Measurements from ENCODE around the gene BLID. TPM values are rescaled to one million over a fixed set of nuclear protein-coding genes. Genes with fewer than 3 reads are reported as not detected.

Gene BLID
- total RNA-seq, 1 experiment from 2014 or later: not detected

GRCh38 chr11:122093731-122094275 is 22.2 kb downstream of the BLID start:
- no peak overlapping the region for H3K4me2 ChIP-seq (ENCODE audit: insufficient read depth, insufficient read length, low read length)
- H3K27me3 Mint-ChIP-seq (ENCODE audit: low read depth): peaks cover 3% of the 10 kb centered on the region; the same call in 1 of the 2 replicates
- WGBS (ENCODE audit: extremely low coverage, insufficient read length, low lambda C conversion rate): no CpG with 5 or more reads among the region's 5 CpGs
- H3K79me2 ChIP-seq (ENCODE audit: insufficient read depth, low read length): no peaks in the 10 kb centered on the region
- no peak overlapping the region for H2AFZ ChIP-seq (ENCODE audit: low read length)
- no peak overlapping the region for H2BK20ac ChIP-seq (ENCODE audit: low read depth, low read length, poor library complexity, severe bottlenecking)
- H2BK5ac ChIP-seq (ENCODE audit: insufficient read length, low read length): no peak overlapping the region
- H3K23me2 ChIP-seq (ENCODE audit: insufficient read length, low read depth, low read length, poor library complexity, severe bottlenecking): no peaks in the 10 kb centered on the region
- H3K36me3 Mint-ChIP-seq (ENCODE audit: insufficient read depth in 1 of 3, low read depth in 3 of 3): no peaks in the 10 kb centered on the region
- no peaks in the 10 kb centered on the region for H3K27me3 ChIP-seq (ENCODE audit: insufficient read depth, low read length)
- no peak overlapping the region for H2BK15ac ChIP-seq (ENCODE audit: low read depth, low read length)
- H3K18ac ChIP-seq (ENCODE audit: insufficient read length, low read depth, low read length): no peak overlapping the region
- H3K14ac ChIP-seq (ENCODE audit: insufficient read depth, low read length): no peak overlapping the region
- H3K9me3 ChIP-seq (ENCODE audit: control insufficient read depth, low read depth, low read length): no peaks in the 10 kb centered on the region
- no peak overlapping the region for H4K91ac ChIP-seq (ENCODE audit: insufficient read length, low read depth, low read length)
- H4K5ac ChIP-seq (ENCODE audit: insufficient read length, low read depth, low read length): no peak overlapping the region
- H3K4me3 Mint-ChIP-seq: no peak overlapping the region
- H3K9ac ChIP-seq (ENCODE audit: extremely low read depth, insufficient read length, low read length): no peak overlapping the region
- DNase-seq: no peak
- H4K8ac ChIP-seq (replicated peaks; ENCODE audit: insufficient read length, low read depth, low read length): no peak overlapping the region
- no peak overlapping the region for H2AK5ac ChIP-seq (ENCODE audit: insufficient read length, low read length)
- no peaks in the 10 kb centered on the region for H4K20me1 ChIP-seq (ENCODE audit: control insufficient read depth, insufficient read depth, insufficient read length)
- no peaks in the 10 kb centered on the region for H3K79me1 ChIP-seq (ENCODE audit: insufficient read depth, low read depth, low read length, poor library complexity, severe bottlenecking)
- H3K27ac ChIP-seq (ENCODE audit: insufficient read length, low read depth, low read length): no peak overlapping the region
- no peak overlapping the region for H3K56ac ChIP-seq (ENCODE audit: insufficient read length, low read depth, low read length)
- peaks cover 21 to 24% of the 10 kb centered on the region in 2 experiments for H3K4me1 Mint-ChIP-seq
- no peak for TF ChIP-seq CTCF (conservative IDR thresholded peaks at IDR 0.05)
- H3K4me1 ChIP-seq (ENCODE audit: insufficient read depth, low read length): peaks cover 2% of the 10 kb centered on the region; the same call in 1 of the 2 replicates
- no peaks in the 10 kb centered on the region for H3K9me3 Mint-ChIP-seq
- no peak overlapping the region for H2BK12ac ChIP-seq (ENCODE audit: insufficient read length, low read depth, low read length)
- H3K4ac ChIP-seq (ENCODE audit: low read depth, low read length): no peak overlapping the region
- no peak overlapping the region for H3T11ph ChIP-seq (ENCODE audit: low read length)
- H3K27ac Mint-ChIP-seq: no peak overlapping the region
- H3K23ac ChIP-seq (ENCODE audit: insufficient read length, low read depth, low read length): no peak overlapping the region
- no peak overlapping the region for H2BK120ac ChIP-seq (ENCODE audit: low read depth, low read length, poor library complexity, severe bottlenecking)
